ENCODE measurements around the gene DENND1A. TPM values are rescaled to one million over a fixed set of nuclear protein-coding genes. Genes with fewer than 3 reads are reported as not detected.

Gene DENND1A
- total and polyA plus RNA-seq, 2 experiments from 2014 or later = 13.1 to 14.5 TPM

DNA sequence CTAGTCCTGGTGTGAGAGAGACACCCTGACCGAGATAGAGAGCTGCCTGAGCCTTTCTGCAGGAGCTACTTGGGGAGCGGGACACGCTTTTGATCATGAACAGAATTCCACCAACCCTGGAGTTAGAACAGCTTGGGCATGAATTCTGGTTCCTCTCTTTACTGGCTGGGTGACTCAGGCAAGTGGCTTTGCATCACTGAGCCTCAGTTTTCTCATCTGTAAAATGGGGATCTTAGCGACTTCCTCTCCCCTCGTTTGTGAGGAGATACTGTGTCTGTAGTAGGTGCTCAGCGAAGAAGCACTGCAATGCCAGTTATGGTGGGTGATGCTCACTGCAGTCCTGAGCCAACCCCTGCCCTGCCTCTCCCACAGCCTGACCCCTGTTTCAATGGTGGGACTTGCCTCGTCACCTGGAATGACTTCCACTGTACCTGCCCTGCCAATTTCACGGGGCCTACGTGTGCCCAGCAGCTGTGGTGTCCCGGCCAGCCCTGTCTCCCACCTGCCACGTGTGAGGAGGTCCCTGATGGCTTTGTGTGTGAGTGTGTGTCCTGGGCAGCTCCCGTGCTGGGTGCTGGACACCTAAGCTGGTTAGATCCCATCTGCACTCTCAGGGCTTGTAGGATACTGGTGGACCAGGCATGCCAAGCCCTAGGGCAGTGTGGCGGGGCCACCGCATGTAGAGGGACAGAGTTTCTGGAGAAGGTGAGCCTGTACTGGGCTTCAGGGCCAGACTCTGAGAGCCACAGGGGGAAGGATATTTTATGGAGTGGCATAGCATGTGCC is 557.9 kb downstream of the DENND1A start:
- no peaks in the 10 kb centered on the region for H3K27me3 ChIP-seq
- no peaks in the 10 kb centered on the region for H3K9me3 ChIP-seq (ENCODE audit: low read depth)
- H3K4me3 ChIP-seq = no peak overlapping the region
- TF ChIP-seq CTCF (IDR thresholded peaks at IDR 0.05; ENCODE audit: low read depth, low read length) = no peak
- H3K27ac ChIP-seq = no peak overlapping the region
- H3K36me3 ChIP-seq = no peaks in the 10 kb centered on the region
- H3K4me1 ChIP-seq (ENCODE audit: low read depth) = peaks cover 23% of the 10 kb centered on the region
- no peak for DNase-seq (ENCODE audit: low read depth in 1 of 2, low spot score in 1 of 2)

GRCh38 chr9:123371228-123371584 is 558.7 kb downstream of the DENND1A start:
- no peaks in the 10 kb centered on the region for H3K27me3 ChIP-seq
- DNase-seq (ENCODE audit: low read depth in 1 of 2, low spot score in 1 of 2) = no peak
- H3K4me1 ChIP-seq (ENCODE audit: low read depth) = peaks cover 19% of the 10 kb centered on the region
- TF ChIP-seq CTCF (IDR thresholded peaks at IDR 0.05; ENCODE audit: low read depth, low read length) = no peak
- no peak overlapping the region for H3K27ac ChIP-seq
- no peak overlapping the region for H3K4me3 ChIP-seq
- H3K36me3 ChIP-seq = no peaks in the 10 kb centered on the region
- H3K9me3 ChIP-seq (ENCODE audit: low read depth) = no peaks in the 10 kb centered on the region

DNA sequence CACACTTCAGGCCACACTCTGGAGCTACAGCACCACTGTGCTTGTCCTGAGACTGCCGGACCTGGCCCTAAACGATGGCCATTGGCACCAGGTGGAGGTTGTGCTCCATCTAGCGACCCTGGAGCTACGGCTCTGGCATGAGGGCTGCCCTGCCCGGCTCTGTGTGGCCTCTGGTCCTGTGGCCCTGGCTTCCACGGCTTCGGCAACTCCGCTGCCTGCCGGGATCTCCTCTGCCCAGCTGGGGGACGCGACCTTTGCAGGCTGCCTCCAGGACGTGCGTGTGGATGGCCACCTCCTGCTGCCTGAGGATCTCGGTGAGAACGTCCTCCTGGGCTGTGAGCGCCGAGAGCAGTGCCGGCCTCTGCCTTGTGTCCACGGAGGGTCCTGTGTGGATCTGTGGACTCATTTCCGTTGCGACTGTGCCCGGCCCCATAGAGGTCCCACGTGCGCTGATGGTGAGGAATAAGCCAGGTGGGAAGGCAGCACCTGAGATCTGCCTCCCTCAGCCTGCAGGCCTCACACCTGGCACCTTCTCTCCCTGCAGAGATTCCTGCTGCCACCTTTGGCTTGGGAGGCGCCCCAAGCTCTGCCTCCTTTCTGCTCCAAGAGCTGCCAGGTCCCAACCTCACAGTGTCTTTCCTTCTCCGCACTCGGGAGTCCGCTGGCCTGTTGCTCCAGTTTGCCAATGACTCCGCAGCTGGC is 559.2 kb downstream of the DENND1A start:
- Histone ChIP-seq H3K27me3 (no peaks in the 10 kb centered on the region), H3K9me3 (ENCODE audit: low read depth) (no peaks in the 10 kb centered on the region), H3K4me1 (ENCODE audit: low read depth) (peaks cover 16% of the 10 kb centered on the region), H3K36me3 (no peaks in the 10 kb centered on the region), H3K27ac (no peak overlapping the region), H3K4me3 (no peak overlapping the region)
- no peak for TF ChIP-seq CTCF (IDR thresholded peaks at IDR 0.05; ENCODE audit: low read depth, low read length)
- DNase-seq (ENCODE audit: low read depth in 1 of 2, low spot score in 1 of 2) = no peak

- H3K4me1 ChIP-seq (ENCODE audit: low read depth) = peaks cover 16% of the 10 kb centered on the region
- H3K9me3 ChIP-seq (ENCODE audit: low read depth) = no peaks in the 10 kb centered on the region
- no peak for DNase-seq (ENCODE audit: low read depth in 1 of 2, low spot score in 1 of 2)
- H3K36me3 ChIP-seq = no peaks in the 10 kb centered on the region
- TF ChIP-seq CTCF (IDR thresholded peaks at IDR 0.05; ENCODE audit: low read depth, low read length) = no peak
- H3K27me3 ChIP-seq = no peaks in the 10 kb centered on the region
- no peak overlapping the region for H3K4me3 ChIP-seq
- no peak overlapping the region for H3K27ac ChIP-seq
These were observed 559.8 kb downstream of the DENND1A start for GRCh38 chr9:123370108-123370507.

DNA sequence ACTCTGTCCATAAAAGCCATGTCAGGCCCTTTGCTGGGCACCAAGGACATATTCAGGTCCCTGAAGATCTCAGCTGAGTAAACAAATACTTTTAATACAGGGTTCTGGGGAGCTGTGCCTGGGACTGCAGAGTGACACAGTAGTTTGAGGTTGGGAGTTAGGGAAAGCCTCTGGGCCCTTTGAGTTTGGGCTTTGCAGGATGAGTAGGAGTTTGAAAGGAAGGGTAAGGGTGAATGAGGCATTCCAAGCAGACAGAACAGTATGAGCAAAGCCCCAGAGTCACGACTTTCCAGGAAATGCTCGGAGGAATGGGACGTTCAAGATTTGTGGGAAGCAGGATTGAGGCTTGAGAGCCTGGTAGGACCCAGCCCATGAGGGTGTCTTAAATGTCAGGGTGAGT is 560.6 kb downstream of the DENND1A start:
- no peak overlapping the region for H3K27ac ChIP-seq
- H3K4me1 ChIP-seq (ENCODE audit: low read depth) = peaks cover 12% of the 10 kb centered on the region
- no peak for TF ChIP-seq CTCF (IDR thresholded peaks at IDR 0.05; ENCODE audit: low read depth, low read length)
- no peaks in the 10 kb centered on the region for H3K9me3 ChIP-seq (ENCODE audit: low read depth)
- no peaks in the 10 kb centered on the region for H3K27me3 ChIP-seq
- no peaks in the 10 kb centered on the region for H3K36me3 ChIP-seq
- no peak for DNase-seq (ENCODE audit: low read depth in 1 of 2, low spot score in 1 of 2)
- no peak overlapping the region for H3K4me3 ChIP-seq
